Skin of body (tissue), 2 donors: Measurements from ENCODE around the gene ADAT3. TPM values are rescaled to one million over a fixed set of nuclear protein-coding genes. Genes with fewer than 3 reads are reported as not detected.

Experiments used
- DNase-seq: peaks from one replicate; lab custom pipeline; 2025; lab: John Stamatoyannopoulos, UW
- total RNA-seq: library from RNA; depleted of rRNA; stranded (reverse); fragments of >200 nt; gene quantifications from one replicate; pipeline ENCODE4 v1.2.3, GENCODE V29; 2014

ADAT3 gene
- total RNA-seq, 1 donor from 2014 or later: 2.5 TPM

GRCh38 chr19:1956122-1956494 is 50.9 kb downstream of the ADAT3 start:
- DNase-seq: no peak

- no peak for DNase-seq
These were observed 51.8 kb downstream of the ADAT3 start for GRCh38 chr19:1956868-1957492.

GRCh38 chr19:1957562-1958248 is 52.5 kb downstream of the ADAT3 start:
- no peak for DNase-seq

- no peak for DNase-seq
These were observed 54.9 kb downstream of the ADAT3 start for GRCh38 chr19:1959928-1960589.

- no peak for DNase-seq
These were observed 56.0 kb downstream of the ADAT3 start for GRCh38 chr19:1961000-1961883.

- DNase-seq: no peak
These were observed 57.5 kb downstream of the ADAT3 start for GRCh38 chr19:1962674-1963073.

Other genes with a start within 250 kb of the ADAT3 start
- gene ONECUT3, start 151.9 kb upstream of the ADAT3 start, total RNA-seq: not detected
- 0.99 TPM for gene ATP8B3, start 93.1 kb upstream of the ADAT3 start, total RNA-seq
- gene REXO1, start 56.9 kb upstream of the ADAT3 start, total RNA-seq: 12.3 TPM
- 2.9 TPM for gene KLF16, start 41.8 kb upstream of the ADAT3 start, total RNA-seq
- gene ABHD17A, start 19.9 kb upstream of the ADAT3 start, total RNA-seq: 28.3 TPM
- gene SCAMP4, start within 50 bp of the ADAT3 start, total RNA-seq: 17.5 TPM
- gene CSNK1G2, start 35.8 kb downstream of the ADAT3 start, total RNA-seq: 35.0 TPM
- gene BTBD2, start 110.3 kb downstream of the ADAT3 start, total RNA-seq: 26.9 TPM
- 42.2 TPM for gene MKNK2, start 145.8 kb downstream of the ADAT3 start, total RNA-seq
- 16.2 TPM for gene MOB3A, start 190.9 kb downstream of the ADAT3 start, total RNA-seq
- gene IZUMO4, start 191.5 kb downstream of the ADAT3 start, total RNA-seq: 2.2 TPM
- 33.2 TPM for gene AP3D1, start 246.2 kb downstream of the ADAT3 start, total RNA-seq